H1 (cell line): ENCODE measurements around the gene ANKFN1. TPM values are rescaled to one million over a fixed set of nuclear protein-coding genes. Genes with fewer than 3 reads are reported as not detected.

Experiments used
- CTCF ChIA-PET: fragments of 300-600 bp; sonication (Branson Sonifier 250); formaldehyde crosslinking; loops from one replicate; lab custom pipeline; 2021; ENCODE audit not compliant: partially characterized antibody; lab: Charles Lee
- POLR2A ChIA-PET: fragments of 300-600 bp; sonication (Branson Sonifier 250); formaldehyde crosslinking; loops from one replicate; lab custom pipeline; 2021; ENCODE audit warnings: inconsistent platforms; ENCODE audit not compliant: partially characterized antibody; lab: Charles Lee
- DNase-seq, 2 experiments: peaks; one replicate each; pipeline versions ENCODE4 v3.0.0 to v3.0.0-alpha.2; 2010 to 2022; ENCODE audit warnings: low spot score in 2 of 2, low read depth in 1 of 2, mixed read lengths in 1 of 2
- FAIRE-seq: peaks from 2 replicates; lab custom pipeline; 2011; peaks lifted over from hg19 to GRCh38; lab: Jason Lieb, UNC
- H2AFZ ChIP-seq: 2 replicates; pipeline ENCODE4 v1.8.1; 2012; ENCODE audit warnings: low read length, inconsistent platforms
- H2AK5ac ChIP-seq: 2 replicates; pipeline ENCODE4 v1.6.1; 2013; ENCODE audit warnings: low read depth, low read length
- H2BK120ac ChIP-seq: replicated peaks from 2 replicates; pipeline ENCODE3; 2013; ENCODE audit warnings: low read depth, low read length, inconsistent platforms
- H2BK12ac ChIP-seq: 2 replicates; pipeline ENCODE4 v1.6.1; 2013; ENCODE audit warnings: low read depth, low read length
- H2BK15ac ChIP-seq: 2 replicates; pipeline ENCODE4 v1.6.1; 2013; ENCODE audit warnings: low read length
- H2BK20ac ChIP-seq: 2 replicates; pipeline ENCODE4 v1.6.1; 2013; ENCODE audit warnings: low read length
- H2BK5ac ChIP-seq: 2 replicates; pipeline ENCODE4 v1.6.1; 2013; ENCODE audit warnings: low read depth, low read length
- H3K14ac ChIP-seq: 2 replicates; pipeline ENCODE4 v1.6.1; 2013; ENCODE audit warnings: inconsistent platforms; ENCODE audit not compliant: insufficient read length
- H3K18ac ChIP-seq: 2 replicates; pipeline ENCODE4 v1.6.1; 2013; ENCODE audit warnings: low read length; ENCODE audit errors: extremely low read depth
- H3K23ac ChIP-seq: 2 replicates; pipeline ENCODE4 v1.6.1; 2013; ENCODE audit warnings: inconsistent platforms; ENCODE audit not compliant: insufficient read length
- H3K23me2 ChIP-seq: 2 replicates; pipeline ENCODE4 v1.6.1; 2013; ENCODE audit warnings: low read depth, low read length
- H3K27ac ChIP-seq: 2 replicates; pipeline ENCODE4 v1.6.1; 2011; ENCODE audit warnings: low read depth, low read length, inconsistent platforms
- H3K27me3 ChIP-seq, 4 experiments: replicated peaks in 1 of 4; 1 replicate in 1 of 4; 2 replicates in 3 of 4; pipeline versions ENCODE4 v1.6.1 to v1.8.1; 2011 to 2013; ENCODE audit warnings: low read length in 3 of 4, mild to moderate bottlenecking in 3 of 4, inconsistent platforms in 2 of 4, mixed read lengths in 2 of 4, moderate library complexity in 1 of 4; ENCODE audit not compliant: control insufficient read depth in 3 of 4, insufficient read depth in 3 of 4; ENCODE audit errors: extremely low read depth in 1 of 4
- H3K36me3 ChIP-seq, 4 experiments: 2 replicates each; pipeline versions ENCODE4 v1.6.1 to v1.8.1; 2011 to 2013; ENCODE audit warnings: mild to moderate bottlenecking in 4 of 4, low read length in 3 of 4, moderate library complexity in 2 of 4, control low read depth in 1 of 4, inconsistent platforms in 1 of 4; ENCODE audit not compliant: insufficient read depth in 4 of 4, control insufficient read depth in 2 of 4
- H3K4ac ChIP-seq: replicated peaks from 2 replicates; pipeline ENCODE3; 2013; ENCODE audit warnings: low read length, low read depth, mixed read lengths, inconsistent platforms; ENCODE audit not compliant: insufficient read length
- H3K4me1 ChIP-seq, 4 experiments: replicated peaks in 1 of 4; 1 replicate in 1 of 4; 2 replicates in 3 of 4; pipeline versions ENCODE4 v1.6.1 to v1.8.1; 2011 to 2013; ENCODE audit warnings: low read length in 3 of 4, inconsistent platforms in 2 of 4, mixed read lengths in 1 of 4; ENCODE audit not compliant: insufficient read depth in 4 of 4, control insufficient read depth in 3 of 4
- H3K4me2 ChIP-seq, 2 experiments: 2 replicates each; pipeline versions ENCODE4 v1.6.1 to v1.8.1; 2011 to 2013; ENCODE audit warnings: low read depth in 2 of 2, low read length in 2 of 2, control low read depth in 1 of 2, inconsistent platforms in 1 of 2, mild to moderate bottlenecking in 1 of 2; ENCODE audit not compliant: insufficient read depth in 1 of 2
- H3K4me3 ChIP-seq, 4 experiments: fragments of 200-600, 300-600 bp in 1 of 4; sonication (generic), shearing (Covaris generic), sonication (Bioruptor Twin) in 1 of 4; 2 replicates each; pipeline versions ENCODE4 v1.5.1 to v1.8.1; 2011 to 2016; ENCODE audit warnings: low read length in 4 of 4, low read depth in 3 of 4, control low read depth in 2 of 4, inconsistent platforms in 2 of 4, mild to moderate bottlenecking in 2 of 4, mixed read lengths in 1 of 4, moderate library complexity in 1 of 4; ENCODE audit not compliant: insufficient read depth in 2 of 4; ENCODE audit errors: extremely low read depth in 1 of 4
- H3K56ac ChIP-seq: replicated peaks from 2 replicates; pipeline ENCODE3; 2013; ENCODE audit warnings: low read depth, mild to moderate bottlenecking, mixed read lengths, low read length, inconsistent platforms; ENCODE audit not compliant: insufficient read length
- H3K79me1 ChIP-seq: 2 replicates; pipeline ENCODE4 v1.6.1; 2013; ENCODE audit warnings: low read depth, low read length, control low read depth
- H3K79me2 ChIP-seq, 2 experiments: 2 replicates each; pipeline versions ENCODE4 v1.6.1 to v1.8.1; 2012 to 2013; ENCODE audit warnings: low read length in 2 of 2, mild to moderate bottlenecking in 2 of 2, inconsistent platforms in 1 of 2; ENCODE audit not compliant: insufficient read depth in 2 of 2, control insufficient read depth in 1 of 2
- H3K9ac ChIP-seq, 4 experiments: replicated peaks in 1 of 4; 1 replicate in 1 of 4; 2 replicates in 3 of 4; pipeline versions ENCODE4 v1.6.1 to v1.8.1; 2011 to 2013; ENCODE audit warnings: low read depth in 3 of 4, low read length in 3 of 4, control low read depth in 2 of 4, mild to moderate bottlenecking in 2 of 4, moderate library complexity in 2 of 4, inconsistent platforms in 1 of 4; ENCODE audit errors: extremely low read depth in 1 of 4
- H3K9me3 ChIP-seq, 2 experiments: 2 replicates each; pipeline versions ENCODE4 v1.6.1 to v1.8.1; 2012 to 2013; ENCODE audit warnings: mild to moderate bottlenecking in 2 of 2, moderate library complexity in 2 of 2, control low read depth in 1 of 2, inconsistent platforms in 1 of 2, low read depth in 1 of 2, low read length in 1 of 2, mixed read lengths in 1 of 2; ENCODE audit not compliant: insufficient read depth in 2 of 2
- H4K20me1 ChIP-seq, 2 experiments: replicated peaks in 1 of 2; 2 replicates each; pipeline versions ENCODE3 to v1.8.1; 2011 to 2013; ENCODE audit warnings: inconsistent platforms in 2 of 2, low read length in 2 of 2, mild to moderate bottlenecking in 1 of 2; ENCODE audit not compliant: insufficient read depth in 2 of 2, control insufficient read depth in 1 of 2
- H4K5ac ChIP-seq: 2 replicates; pipeline ENCODE4 v1.6.1; 2013; ENCODE audit warnings: low read length, low read depth, mixed read lengths, inconsistent platforms; ENCODE audit not compliant: insufficient read length
- H4K8ac ChIP-seq: 2 replicates; pipeline ENCODE4 v1.8.0; 2013; ENCODE audit warnings: mild to moderate bottlenecking, moderate library complexity, low read length, inconsistent platforms; ENCODE audit not compliant: insufficient read depth; ENCODE audit errors: extremely low read depth
- H4K91ac ChIP-seq: replicated peaks from 2 replicates; pipeline ENCODE3; 2013; ENCODE audit warnings: low read length, mixed read lengths, inconsistent platforms; ENCODE audit not compliant: insufficient read length
- KDM1A ChIP-seq: fragments of 200-600, 300-600 bp; sonication (generic); IDR thresholded peaks from 2 replicates; pipeline ENCODE4 v1.7.1; 2016; ENCODE audit warnings: mild to moderate bottlenecking, low read length, borderline replicate concordance
- SP1 ChIP-seq: IDR thresholded peaks from 2 replicates; pipeline ENCODE4 v1.6.1; 2011; ENCODE audit warnings: low read depth, low read length
- WGBS, 2 experiments: shearing (Covaris generic) in 1 of 2; methylation state at CpG; one replicate each; pipeline versions ENCODE4 v1.1.6 to v1.1.7; 2013 to 2015; ENCODE audit warnings: low lambda C conversion rate in 2 of 2, mixed read lengths in 2 of 2, inconsistent platforms in 1 of 2, low coverage in 1 of 2, missing lambda C conversion rate in 1 of 2; ENCODE audit not compliant: insufficient replicate concordance in 2 of 2, insufficient coverage in 1 of 2, insufficient read length in 1 of 2; ENCODE audit errors: extremely low coverage in 1 of 2, missing lambda C conversion rate in 1 of 2; 5-methylcytosine and 5-hydroxymethylcytosine counted together
- polyA plus RNA-seq, 7 experiments: library from polyadenylated mRNA; depleted of rRNA in 3 of 7; stranded (reverse) in 5 of 7; unstranded in 2 of 7; fragments of >200 nt in 5 of 7; fragments of 200-250 nt in 2 of 7; gene quantifications; 1 replicate in 5 of 7; 2 replicates in 1 of 7; 4 replicates in 1 of 7; pipeline versions ENCODE4 v1.2.1 to v1.2.3, GENCODE V29; 2011 to 2013; ENCODE audit warnings: missing spikeins in 2 of 7, mixed read lengths in 2 of 7
- total RNA-seq: library from RNA; stranded (reverse); fragmentation: NEBNext Ultra II Directional; extraction: Animal tissue kit (Norgen Biotek cat#: 25700); gene quantifications from 2 replicates; pipeline ENCODE4 v1.2.1, GENCODE V29; 2021
- TF ChIP-seq, protein P1 (sequence below), 3 experiments: IDR thresholded peaks; 1 replicate in 2 of 3; 2 replicates in 1 of 3; pipeline versions ENCODE4 v1.5.1 to v1.6.1; 2011; ENCODE audit warnings: low read length in 3 of 3, mild to moderate bottlenecking in 3 of 3, inconsistent platforms in 2 of 3, low read depth in 1 of 3, moderate library complexity in 1 of 3; ENCODE audit not compliant: insufficient read depth in 1 of 3; ENCODE audit errors: control extremely low read depth in 1 of 3

The ANKFN1 gene
- total and polyA plus RNA-seq, 2 of the 8 experiments (the other 6 are each of a cell fraction or from before 2014, with no cell fraction given), result not detected

- no peak overlapping the region for H3K23ac ChIP-seq
- H3K4me1 ChIP-seq, result no peaks in the 10 kb centered on the region
- H3K18ac ChIP-seq, result no peak overlapping the region
- H3K36me3 ChIP-seq, result no peaks in the 10 kb centered on the region
- H3K4ac ChIP-seq, result no peak overlapping the region
- H3K27me3 ChIP-seq, result no peaks in the 10 kb centered on the region
- no peaks in the 10 kb centered on the region for H3K79me1 ChIP-seq
- no peak overlapping the region for H3K56ac ChIP-seq
- H3K79me2 ChIP-seq, result no peaks in the 10 kb centered on the region
- no peak overlapping the region for H2BK20ac ChIP-seq
- no peak overlapping the region for H4K91ac ChIP-seq
- FAIRE-seq, result no peak
- H3K9me3 ChIP-seq, result no peaks in the 10 kb centered on the region
- no peak overlapping the region for H2BK12ac ChIP-seq
- H2BK5ac ChIP-seq, result no peak overlapping the region
- ChIA-PET POLR2A (no interaction called here), CTCF (interaction anchor here (0.6 to 1.4 kb wide), 2 partner anchors 10 to 276 kb away, joined by 3 to 4 read pairs; no protein-coding TSS in a partner anchor)
- no peak overlapping the region for H3K14ac ChIP-seq
- no peak for DNase-seq
- no peak overlapping the region for H2AFZ ChIP-seq
- H4K5ac ChIP-seq, result no peak overlapping the region
- no peak overlapping the region for H2BK120ac ChIP-seq
- no peak overlapping the region for H3K4me2 ChIP-seq
- H4K20me1 ChIP-seq, result no peaks in the 10 kb centered on the region
- H3K23me2 ChIP-seq, result no peaks in the 10 kb centered on the region
- WGBS, 2 experiments, result 89% methylated on average over 2 of the region's 2 CpGs; no CpG with 5 or more reads in 1 of the 2 experiments
- H3K9ac ChIP-seq, result no peak overlapping the region
- no peak overlapping the region for H2AK5ac ChIP-seq
- TF ChIP-seq KDM1A, result no peak
- TF ChIP-seq, protein P1, sequence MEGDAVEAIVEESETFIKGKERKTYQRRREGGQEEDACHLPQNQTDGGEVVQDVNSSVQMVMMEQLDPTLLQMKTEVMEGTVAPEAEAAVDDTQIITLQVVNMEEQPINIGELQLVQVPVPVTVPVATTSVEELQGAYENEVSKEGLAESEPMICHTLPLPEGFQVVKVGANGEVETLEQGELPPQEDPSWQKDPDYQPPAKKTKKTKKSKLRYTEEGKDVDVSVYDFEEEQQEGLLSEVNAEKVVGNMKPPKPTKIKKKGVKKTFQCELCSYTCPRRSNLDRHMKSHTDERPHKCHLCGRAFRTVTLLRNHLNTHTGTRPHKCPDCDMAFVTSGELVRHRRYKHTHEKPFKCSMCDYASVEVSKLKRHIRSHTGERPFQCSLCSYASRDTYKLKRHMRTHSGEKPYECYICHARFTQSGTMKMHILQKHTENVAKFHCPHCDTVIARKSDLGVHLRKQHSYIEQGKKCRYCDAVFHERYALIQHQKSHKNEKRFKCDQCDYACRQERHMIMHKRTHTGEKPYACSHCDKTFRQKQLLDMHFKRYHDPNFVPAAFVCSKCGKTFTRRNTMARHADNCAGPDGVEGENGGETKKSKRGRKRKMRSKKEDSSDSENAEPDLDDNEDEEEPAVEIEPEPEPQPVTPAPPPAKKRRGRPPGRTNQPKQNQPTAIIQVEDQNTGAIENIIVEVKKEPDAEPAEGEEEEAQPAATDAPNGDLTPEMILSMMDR (IDR thresholded peaks at IDR 0.05; ENCODE audit: control extremely low read depth in 1 of 3, insufficient read depth in 1 of 3, low read depth in 1 of 3, low read length in 3 of 3), result no peak
- no peak for TF ChIP-seq SP1
- no peak overlapping the region for H3K4me3 ChIP-seq
- no peak overlapping the region for H2BK15ac ChIP-seq
- no peak overlapping the region for H3K27ac ChIP-seq
- H4K8ac ChIP-seq, result no peak overlapping the region
Measured at GRCh38 chr17:56119191-56119590, 34.1 kb upstream of the ANKFN1 start.
